Adrenal gland (tissue), 12 donors: ENCODE measurements around the gene MALT1. TPM values are rescaled to one million over a fixed set of nuclear protein-coding genes. Genes with fewer than 3 reads are reported as not detected.

ENCODE experiments used
- DNase-seq, 7 donors: peaks; one replicate each; pipeline ENCODE4 v3.0.0-alpha.2; 2019 to 2020
- H3K27ac ChIP-seq, 5 donors: fragments of 200-600 bp; sonication (generic) in 4 of 5; 1 replicate in 3 of 5; 2 replicates in 2 of 5; pipeline versions ENCODE4 v1.5.1 to v1.8.0; 2016 to 2020; ENCODE audit warnings: mild to moderate bottlenecking in 1 of 5
- H3K27me3 ChIP-seq: fragments of 200-600 bp; 2 replicates; pipeline ENCODE4 v1.8.0; 2021
- H3K36me3 ChIP-seq, 2 donors: fragments of 200-600 bp; replicated peaks in 1 of 2; 1 replicate in 1 of 2; 2 replicates in 1 of 2; pipeline versions ENCODE4 v1.5.1 to v1.8.0; 2018 to 2022
- H3K4me1 ChIP-seq, 2 donors: fragments of 200-600 bp; replicated peaks in 1 of 2; 1 replicate in 1 of 2; 2 replicates in 1 of 2; pipeline versions ENCODE4 v1.5.1 to v1.8.0; 2018 to 2021
- H3K4me3 ChIP-seq, 4 donors: fragments of 200-600 bp; sonication (generic) in 3 of 4; one replicate each; pipeline ENCODE4 v1.5.1; 2016 to 2018
- H3K9me3 ChIP-seq, 3 donors: fragments of 200-600 bp; sonication (generic) in 1 of 3; replicated peaks in 1 of 3; 1 replicate in 2 of 3; 2 replicates in 1 of 3; pipeline versions ENCODE4 v1.5.1 to v1.8.0; 2016 to 2021
- CTCF ChIP-seq, 6 experiments: fragments of 450-650 bp in 4 of 6; fragments of 200-600 bp in 2 of 6; sonication (generic) in 1 of 6; IDR thresholded peaks; 1 replicate in 5 of 6; 2 replicates in 1 of 6; pipeline versions ENCODE4 v1.5.1 to v1.8.0; 2016 to 2021; ENCODE audit warnings: antibody characterized with exemption in 6 of 6, mild to moderate bottlenecking in 2 of 6, moderate library complexity in 1 of 6
- POLR2A ChIP-seq, 2 donors: fragments of 450-650 bp; IDR thresholded peaks; one replicate each; pipeline ENCODE4 v1.6.1; 2017; ENCODE audit warnings: antibody characterized with exemption in 2 of 2, mild to moderate bottlenecking in 2 of 2, moderate library complexity in 1 of 2
- WGBS, 4 donors: extraction: QIAGEN DNeasy Blood & Tissue Kit in 2 of 4; methylation state at CpG; one replicate each; pipeline versions ENCODE4 v1.1.5 to v1.1.7; 2013 to 2017; 5-methylcytosine and 5-hydroxymethylcytosine counted together
- intact Hi-C, 2 donors: fragments of 100-400 bp; cut with DNase I; formaldehyde crosslinking; loops; one replicate each; pipeline versions ENCODE4 v1.14.1 to v1.15.0; 2022 to 2023
- polyA plus RNA-seq, 3 donors: library from polyadenylated mRNA; stranded (reverse); fragments of 200-250 nt in 2 of 3; fragments of 350-450 nt in 1 of 3; fragmentation: Illumina TruSeq in 1 of 3; extraction: RNeasy Lipid Tissue Mini Kit (QIAGEN cat#74804) in 1 of 3; gene quantifications; one replicate each; pipeline ENCODE4 v1.2.3, GENCODE V29; 2013 to 2014
- total RNA-seq, 9 donors: library from RNA; depleted of rRNA in 4 of 9; stranded (reverse); fragments of >200 nt in 4 of 9; fragments of 120-200 nt in 1 of 9; fragmentation: NEBNext Ultra II Directional in 1 of 9; extraction: Animal tissue kit (Norgen Biotek cat#: 25700) in 1 of 9; gene quantifications; one replicate each; pipeline versions ENCODE4 v1.1.0 to v1.2.4, GENCODE V29; 2013 to 2023
- donor health status: healthy with polysubstance abuse.
- donor health status: Bipolar disorder and iron deficiency.
- donor health status: DM: yes; HTN: yes; CAD: no.
- donor health status: DM: no; HTN: no; CAD: no.
- donor health status: DM: no; HTN: no; CAD: no.
- donor health status: DM: yes; HTN: yes; CAD: no.

The MALT1 gene
- total and polyA plus RNA-seq, 12 donors, result 4.2 to 19.2 (median 9.4) TPM

GRCh38 chr18:58674863-58675472 lies 3.7 kb downstream of the MALT1 start:
- no peaks in the 10 kb centered on the region for H3K36me3 ChIP-seq
- intact Hi-C loops, result loop anchor here (5.0 to 10.0 kb wide), 2 partner anchors 92 to 140 kb away; no protein-coding TSS in a partner anchor
- DNase-seq, result no peak
- no peak for TF ChIP-seq CTCF (IDR thresholded peaks at IDR 0.05)
- no peak for TF ChIP-seq POLR2A (IDR thresholded peaks at IDR 0.05)
- peaks cover 5 to 11% of the 10 kb centered on the region in 2 donors for H3K4me1 ChIP-seq
- no peak overlapping the region for H3K4me3 ChIP-seq
- no peaks in the 10 kb centered on the region for H3K27me3 ChIP-seq
- no peaks in the 10 kb centered on the region for H3K9me3 ChIP-seq
- 86 to 90% (median 90%) methylated on average over 3 of the region's 3 CpGs for WGBS, 4 donors
- no peak overlapping the region for H3K27ac ChIP-seq

GRCh38 chr18:58676270-58676669 lies 5.0 kb downstream of the MALT1 start:
- 95 to 100% (median 98%) methylated on average over 1 of the region's 1 CpG for WGBS, 4 donors

GRCh38 chr18:58682429-58683069 lies 11.3 kb downstream of the MALT1 start:
- peak; percentile 45 to 84 (median 68) for DNase-seq
- intact Hi-C loops, result no loop called here
- H3K4me3 ChIP-seq, result no peak overlapping the region
- no peak overlapping the region for H3K27ac ChIP-seq
- no peak for TF ChIP-seq CTCF (IDR thresholded peaks at IDR 0.05)
- no peak for TF ChIP-seq POLR2A (IDR thresholded peaks at IDR 0.05)
- peaks cover 0 to 5% of the 10 kb centered on the region in 2 donors for H3K4me1 ChIP-seq
- no peaks in the 10 kb centered on the region for H3K36me3 ChIP-seq
- no peaks in the 10 kb centered on the region for H3K9me3 ChIP-seq
- no peaks in the 10 kb centered on the region for H3K27me3 ChIP-seq
- WGBS, 4 donors, result 59 to 75% (median 70%) methylated on average over 5 of the region's 5 CpGs

More at GRCh38 chr18:58676270-58676669, 5.0 kb downstream of the MALT1 start:
- DNase-seq, result no peak
- Histone ChIP-seq H3K9me3 (no peaks in the 10 kb centered on the region), H3K27ac (no peak overlapping the region), H3K27me3 (no peaks in the 10 kb centered on the region), H3K4me3 (no peak overlapping the region), H3K4me1 (peaks cover 5 to 6% of the 10 kb centered on the region in 2 donors), H3K36me3 (no peaks in the 10 kb centered on the region)
- TF ChIP-seq CTCF (IDR thresholded peaks at IDR 0.05), result no peak
- TF ChIP-seq POLR2A (IDR thresholded peaks at IDR 0.05), result no peak
- intact Hi-C loops, result loop anchor here in 1 of 2 donors (10.0 kb wide), 1 partner anchor 141 kb away; no protein-coding TSS in a partner anchor

- no peak for DNase-seq
- Histone ChIP-seq H3K36me3 (peaks cover 0 to 2% of the 10 kb centered on the region in 2 donors), H3K27me3 (no peaks in the 10 kb centered on the region), H3K4me1 (peaks cover 0 to under 1% of the 10 kb centered on the region in 2 donors), H3K9me3 (no peaks in the 10 kb centered on the region), H3K27ac (no peak overlapping the region), H3K4me3 (no peak overlapping the region)
- intact Hi-C loops, result no loop called here
- WGBS, 4 donors, result 69 to 79% (median 76%) methylated on average over 6 of the region's 6 CpGs
- TF ChIP-seq POLR2A (IDR thresholded peaks at IDR 0.05), result no peak
- no peak for TF ChIP-seq CTCF (IDR thresholded peaks at IDR 0.05)
Observed at GRCh38 chr18:58687871-58688308, 16.6 kb downstream of the MALT1 start.
